Glutamatergic neuron (in vitro differentiated cells): ENCODE results near the gene TNFSF9. TPM values are rescaled to one million over a fixed set of nuclear protein-coding genes. Genes with fewer than 3 reads are reported as not detected.
"Not testable (repeated sequence)": the region's sequence is repeated elsewhere in the genome, so short reads cannot be mapped to it uniquely, and the experiment has no call there.

Experiments used
- DNase-seq: peaks from one replicate; pipeline ENCODE4 v3.0.0; 2022
- H3K27ac Mint-ChIP-seq: one replicate; pipeline ENCODE4 v1.8.0; 2020; ENCODE audit warnings: mild to moderate bottlenecking, mixed read lengths, inconsistent platforms; ENCODE audit not compliant: unreplicated experiment
- H3K27me3 Mint-ChIP-seq: one replicate; pipeline ENCODE4 v1.8.0; 2020; ENCODE audit warnings: mild to moderate bottlenecking, moderate library complexity, mixed read lengths, inconsistent platforms; ENCODE audit not compliant: unreplicated experiment
- H3K36me3 Mint-ChIP-seq: one replicate; pipeline ENCODE4 v1.8.0; 2020; ENCODE audit warnings: mild to moderate bottlenecking, mixed read lengths, inconsistent platforms; ENCODE audit not compliant: unreplicated experiment
- H3K4me1 Mint-ChIP-seq: one replicate; pipeline ENCODE4 v1.8.0; 2020; ENCODE audit warnings: mild to moderate bottlenecking, low read depth, mixed read lengths, inconsistent platforms; ENCODE audit not compliant: unreplicated experiment
- H3K4me3 Mint-ChIP-seq: one replicate; pipeline ENCODE4 v1.8.0; 2020; ENCODE audit warnings: mild to moderate bottlenecking, mixed read lengths, inconsistent platforms; ENCODE audit not compliant: unreplicated experiment
- H3K9me3 Mint-ChIP-seq: one replicate; pipeline ENCODE4 v1.8.0; 2020; ENCODE audit warnings: mild to moderate bottlenecking, moderate library complexity, mixed read lengths, inconsistent platforms; ENCODE audit not compliant: unreplicated experiment
- total RNA-seq: library from RNA; stranded (reverse); fragmentation: NEBNext Ultra II Directional; extraction: Animal tissue kit (Norgen Biotek cat#: 25700); gene quantifications from one replicate; pipeline ENCODE4 v1.2.1, GENCODE V29; 2021; ENCODE audit not compliant: unreplicated experiment
- TF ChIP-seq, protein P1 (sequence below): fragments of 200-600 bp; sonication (generic); IDR thresholded peaks from one replicate; pipeline ENCODE4 v1.5.0; 2021; ENCODE audit not compliant: partially characterized antibody, unreplicated experiment

TNFSF9 gene
- total RNA-seq, 1 donor from 2014 or later = 6.9 TPM

DNA sequence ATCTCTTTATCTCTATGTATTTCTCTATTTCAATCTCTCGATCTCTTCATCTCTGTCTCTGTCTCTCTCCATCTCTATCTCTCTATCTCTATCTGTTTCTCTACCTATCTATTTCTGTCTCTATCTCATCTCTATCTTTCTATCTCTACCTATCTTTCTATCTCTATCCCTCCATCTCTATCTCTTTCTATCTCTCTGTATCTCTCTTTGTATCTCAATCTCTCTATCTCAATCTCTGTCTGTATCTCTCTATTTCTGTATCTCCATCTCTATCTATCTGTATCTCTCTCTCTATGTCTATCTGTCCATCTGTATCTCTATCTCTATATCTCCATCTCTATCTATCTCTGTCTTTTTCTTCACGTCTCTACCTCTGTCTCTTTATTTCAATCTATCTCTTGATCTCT lies 25.2 kb downstream of the TNFSF9 start:
- Mint-ChIP-seq H3K4me3 (no peak overlapping the region), H3K27me3 (no peaks in the 10 kb centered on the region), H3K36me3 (no peaks in the 10 kb centered on the region), H3K9me3 (peaks cover 4% of the 10 kb centered on the region), H3K4me1 (peaks cover 1% of the 10 kb centered on the region), H3K27ac (no peak overlapping the region)
- TF ChIP-seq, protein P1, sequence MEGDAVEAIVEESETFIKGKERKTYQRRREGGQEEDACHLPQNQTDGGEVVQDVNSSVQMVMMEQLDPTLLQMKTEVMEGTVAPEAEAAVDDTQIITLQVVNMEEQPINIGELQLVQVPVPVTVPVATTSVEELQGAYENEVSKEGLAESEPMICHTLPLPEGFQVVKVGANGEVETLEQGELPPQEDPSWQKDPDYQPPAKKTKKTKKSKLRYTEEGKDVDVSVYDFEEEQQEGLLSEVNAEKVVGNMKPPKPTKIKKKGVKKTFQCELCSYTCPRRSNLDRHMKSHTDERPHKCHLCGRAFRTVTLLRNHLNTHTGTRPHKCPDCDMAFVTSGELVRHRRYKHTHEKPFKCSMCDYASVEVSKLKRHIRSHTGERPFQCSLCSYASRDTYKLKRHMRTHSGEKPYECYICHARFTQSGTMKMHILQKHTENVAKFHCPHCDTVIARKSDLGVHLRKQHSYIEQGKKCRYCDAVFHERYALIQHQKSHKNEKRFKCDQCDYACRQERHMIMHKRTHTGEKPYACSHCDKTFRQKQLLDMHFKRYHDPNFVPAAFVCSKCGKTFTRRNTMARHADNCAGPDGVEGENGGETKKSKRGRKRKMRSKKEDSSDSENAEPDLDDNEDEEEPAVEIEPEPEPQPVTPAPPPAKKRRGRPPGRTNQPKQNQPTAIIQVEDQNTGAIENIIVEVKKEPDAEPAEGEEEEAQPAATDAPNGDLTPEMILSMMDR = no peak
- no peak for DNase-seq

DNA sequence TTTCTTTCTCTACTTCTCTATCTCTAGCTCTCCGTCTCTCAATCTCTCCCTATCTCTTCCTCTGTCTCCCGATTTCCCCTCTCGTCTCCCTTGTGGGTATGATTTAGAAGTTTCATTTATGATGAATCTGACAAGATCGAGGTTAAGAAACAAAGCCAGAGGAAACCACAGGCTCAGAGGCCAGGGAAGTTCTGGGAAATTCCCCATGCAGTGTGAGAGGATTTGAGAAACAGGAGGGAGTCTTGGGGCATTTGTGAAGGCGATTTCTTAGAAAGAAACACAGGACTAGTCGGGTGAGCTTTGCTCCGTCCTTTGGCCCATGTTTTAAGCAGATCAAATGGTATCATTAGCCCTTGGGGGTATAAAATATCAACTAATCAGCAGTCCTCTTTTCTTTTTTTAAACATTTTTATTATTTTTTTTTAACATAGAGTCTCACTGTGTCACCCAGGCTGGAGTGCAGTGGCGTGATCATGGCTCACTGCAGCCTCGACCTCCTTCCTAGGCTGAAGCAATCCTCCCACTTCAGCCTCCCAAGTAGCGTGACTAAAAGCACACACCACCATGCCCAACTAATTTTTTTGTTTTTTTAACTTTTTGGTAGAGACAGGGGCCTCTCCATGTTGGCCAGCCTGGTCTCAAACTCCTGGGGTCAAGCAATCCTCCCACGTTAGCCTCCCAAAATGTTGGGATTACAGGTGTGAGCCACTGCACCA lies 25.8 kb downstream of the TNFSF9 start:
- Mint-ChIP-seq H3K27me3 (no peaks in the 10 kb centered on the region), H3K4me1 (peaks cover 1% of the 10 kb centered on the region), H3K27ac (no peak overlapping the region), H3K36me3 (no peaks in the 10 kb centered on the region), H3K9me3 (peaks cover 4% of the 10 kb centered on the region), H3K4me3 (no peak overlapping the region)
- TF ChIP-seq, protein P1 = no peak
- no peak for DNase-seq

DNA sequence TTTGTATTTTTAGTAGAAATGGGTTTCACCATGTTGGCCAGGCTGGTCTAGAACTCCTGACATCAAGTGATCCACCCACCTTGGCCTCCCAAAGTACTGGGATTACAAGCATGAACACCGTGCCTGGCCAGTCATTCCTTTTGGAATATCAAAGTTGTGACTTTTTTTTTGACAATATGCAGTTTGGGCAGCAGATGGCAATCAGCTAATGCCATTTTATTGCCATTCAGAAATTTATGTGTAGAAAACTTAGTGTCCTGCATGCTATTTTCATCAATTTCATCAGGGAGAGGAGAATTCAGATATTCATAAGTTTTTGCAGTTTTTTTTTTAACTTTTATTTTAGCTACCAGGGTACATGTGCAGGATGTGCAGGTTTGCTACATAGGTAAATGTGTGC lies 31.6 kb downstream of the TNFSF9 start:
- DNase-seq, H3K9me3 Mint-ChIP-seq, H3K27ac Mint-ChIP-seq, H3K4me1 Mint-ChIP-seq, H3K4me3 Mint-ChIP-seq, H3K36me3 Mint-ChIP-seq, H3K27me3 Mint-ChIP-seq: not testable (repeated sequence)

DNA sequence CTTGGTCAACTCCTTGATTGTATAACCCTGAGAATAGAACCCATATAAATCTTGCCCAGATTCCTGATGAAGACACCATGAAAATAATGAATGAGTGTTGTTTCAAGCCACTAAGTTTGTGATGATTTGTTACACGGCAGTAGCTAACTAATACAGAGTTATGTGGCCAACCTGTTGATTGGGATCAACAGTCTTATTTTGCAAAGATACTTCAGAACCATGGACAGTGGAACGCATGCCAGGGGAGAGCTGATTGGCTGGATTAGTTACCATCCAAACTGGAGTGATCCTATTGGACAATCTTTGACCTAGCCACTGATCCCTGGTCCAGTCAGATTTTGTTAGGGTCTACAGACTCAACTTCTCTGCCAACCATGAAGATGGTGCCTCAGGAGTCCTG lies 33.6 kb downstream of the TNFSF9 start:
- Mint-ChIP-seq H3K36me3 (no peaks in the 10 kb centered on the region), H3K9me3 (no peaks in the 10 kb centered on the region), H3K4me3 (no peak overlapping the region), H3K4me1 (no peaks in the 10 kb centered on the region), H3K27me3 (peaks cover 2% of the 10 kb centered on the region), H3K27ac (no peak overlapping the region)
- no peak for DNase-seq
- TF ChIP-seq, protein P1 = no peak

DNA sequence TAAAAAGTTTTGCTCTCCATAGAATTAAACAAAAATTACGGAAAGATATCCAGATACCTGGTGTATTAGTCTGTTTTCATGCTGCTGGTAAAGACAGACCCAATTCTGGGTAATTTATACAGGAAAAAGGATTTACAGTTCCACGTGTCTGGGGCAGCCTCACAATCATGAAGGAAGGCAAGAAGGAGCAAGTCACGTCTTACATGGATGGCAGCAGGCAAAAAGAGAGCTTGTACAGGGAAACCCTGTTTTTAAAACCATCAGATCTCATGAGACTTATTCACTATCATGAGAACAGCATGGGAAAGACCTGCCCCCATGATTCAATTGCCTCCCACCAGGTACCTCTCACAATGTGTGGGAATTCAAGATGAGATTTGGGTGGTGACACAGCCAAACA lies 35.9 kb downstream of the TNFSF9 start:
- not testable (repeated sequence) for H3K27ac Mint-ChIP-seq, DNase-seq, H3K9me3 Mint-ChIP-seq, H3K4me1 Mint-ChIP-seq, H3K36me3 Mint-ChIP-seq, H3K27me3 Mint-ChIP-seq, H3K4me3 Mint-ChIP-seq

DNA sequence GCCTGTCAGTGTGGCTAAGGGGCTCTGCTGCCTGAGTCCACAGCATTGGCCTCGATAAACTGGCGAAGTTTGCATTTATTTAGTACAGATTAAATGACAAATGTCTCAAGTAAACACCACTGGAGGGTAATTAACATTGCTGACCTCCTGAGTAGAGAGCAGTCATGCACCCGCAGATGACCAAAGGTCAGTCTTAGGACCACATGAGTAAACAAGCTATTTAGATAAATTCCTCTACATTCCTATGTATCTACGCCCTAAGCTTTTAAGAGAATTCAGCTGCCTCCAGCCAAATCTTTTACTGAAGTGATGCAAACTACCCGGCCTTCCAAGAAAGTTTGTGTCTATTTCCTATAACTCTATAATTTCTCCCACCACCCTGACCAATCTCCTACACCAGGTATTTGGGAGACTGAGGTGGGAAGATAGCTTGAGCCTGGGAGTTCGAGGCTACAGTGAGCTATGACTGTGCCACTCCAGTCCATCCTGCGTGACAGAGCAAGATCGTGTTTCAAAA lies 37.2 kb downstream of the TNFSF9 start:
- Mint-ChIP-seq H3K4me1 (no peaks in the 10 kb centered on the region), H3K9me3 (peaks cover 2% of the 10 kb centered on the region), H3K4me3 (no peak overlapping the region)

More for the DNA sequence above, 37.2 kb downstream of the TNFSF9 start:
- Mint-ChIP-seq H3K36me3 (no peaks in the 10 kb centered on the region), H3K27ac (no peak overlapping the region), H3K27me3 (peaks cover 2% of the 10 kb centered on the region)
- TF ChIP-seq, protein P1 = no peak
- DNase-seq = no peak
